ENCODE data around the gene RWDD3.

RWDD3 gene

GRCh38 chr1:95233737-95234500 lies at the start of gene RWDD3:
Gene RWDD3 (plus strand): TSS chr1:95234210. CDS start chr1:95234231, 21 bp downstream.
- peak; percentile 76 for DNase-seq

DNA sequence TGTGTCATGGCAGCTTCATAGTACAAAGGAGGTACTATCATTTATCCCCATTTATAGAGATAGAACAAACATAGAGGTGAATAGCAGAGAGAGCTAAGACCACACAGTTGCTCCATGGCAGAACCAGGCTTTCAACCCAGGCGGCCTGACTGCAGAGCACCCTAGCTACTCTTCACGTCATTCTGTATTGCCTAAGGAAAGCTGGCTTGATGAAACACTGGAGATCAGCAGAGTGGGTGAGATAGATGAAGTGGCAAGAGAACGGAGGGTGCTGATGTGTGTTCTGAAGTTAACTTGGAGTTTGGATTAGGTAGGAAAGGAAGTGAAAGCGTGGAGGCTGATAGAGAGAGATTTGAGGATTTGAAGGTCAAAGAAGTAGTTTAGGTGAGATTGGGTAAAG lies 47.9 kb upstream of the RWDD3 start:
- no peak for DNase-seq

DNA sequence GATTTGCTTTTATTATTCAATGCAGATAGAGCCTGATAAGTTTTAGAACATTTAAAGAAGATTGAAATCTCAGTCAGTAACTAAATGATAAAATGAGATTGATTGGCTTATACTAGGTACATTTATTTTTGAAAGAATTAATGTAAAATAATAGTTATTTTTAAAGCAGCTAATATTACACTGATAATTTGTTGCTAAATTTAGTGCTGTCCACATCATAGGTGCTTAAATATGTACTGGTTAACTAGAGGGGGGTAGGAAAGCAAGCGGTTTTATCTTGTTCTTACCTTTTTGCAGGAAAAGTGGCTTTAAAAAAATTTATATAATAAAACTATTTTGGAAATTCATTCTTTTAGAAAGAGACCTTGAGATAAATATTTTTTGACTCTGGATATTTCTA lies 40.4 kb upstream of the RWDD3 start:
- no peak for DNase-seq

GRCh38 chr1:95195046-95195445 lies 39.0 kb upstream of the RWDD3 start:
- no peak for DNase-seq

DNA sequence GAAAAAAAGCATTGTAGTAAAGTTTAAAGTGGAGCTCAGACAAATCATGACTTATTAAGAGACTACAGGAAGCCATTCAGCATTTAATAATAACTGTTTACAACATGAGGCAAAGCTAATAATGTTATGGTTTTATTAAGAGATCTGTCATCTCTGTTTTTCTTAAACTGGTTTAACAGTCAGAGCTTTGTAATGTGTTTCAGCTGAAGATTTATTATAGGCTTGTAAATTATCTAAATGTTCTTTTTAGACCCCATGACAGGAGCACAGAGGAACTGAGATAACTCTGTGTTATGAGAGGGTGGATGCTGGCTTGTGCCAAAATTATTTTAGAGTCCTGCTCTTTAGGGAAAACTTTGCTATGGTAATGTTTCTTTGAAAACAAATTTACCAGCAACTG lies 38.0 kb upstream of the RWDD3 start:
- no peak for DNase-seq

DNA sequence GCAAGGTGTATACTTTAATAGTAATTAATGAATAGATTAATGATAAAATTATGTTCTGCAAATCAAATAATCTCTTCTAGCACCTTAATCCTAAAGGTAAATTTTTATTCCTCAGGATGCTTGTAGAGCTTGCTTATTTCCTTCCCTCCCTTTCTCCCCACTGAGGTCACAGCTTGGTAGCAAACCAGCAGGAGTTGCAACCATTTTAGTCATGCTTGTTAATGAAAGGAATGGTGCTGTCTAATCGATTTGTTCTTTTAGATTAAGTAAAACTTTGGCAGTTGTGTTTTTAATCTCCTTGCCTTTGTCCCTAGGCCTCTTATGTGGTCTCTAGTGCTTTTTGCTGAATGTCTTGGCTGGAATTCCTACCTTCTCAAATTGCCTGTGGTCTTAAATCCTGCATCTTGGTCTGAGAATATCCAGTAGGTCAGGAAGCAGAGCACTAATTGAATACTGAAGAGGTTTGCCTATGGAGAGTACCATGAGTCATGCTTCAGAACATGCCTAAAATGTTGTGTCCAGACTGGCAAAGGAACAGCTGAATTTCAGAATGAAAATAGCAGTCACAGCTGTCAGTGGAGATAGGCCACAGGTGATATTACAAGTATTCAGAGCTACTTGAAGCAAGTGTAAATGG lies 36.3 kb upstream of the RWDD3 start:
- DNase-seq: no peak

DNA sequence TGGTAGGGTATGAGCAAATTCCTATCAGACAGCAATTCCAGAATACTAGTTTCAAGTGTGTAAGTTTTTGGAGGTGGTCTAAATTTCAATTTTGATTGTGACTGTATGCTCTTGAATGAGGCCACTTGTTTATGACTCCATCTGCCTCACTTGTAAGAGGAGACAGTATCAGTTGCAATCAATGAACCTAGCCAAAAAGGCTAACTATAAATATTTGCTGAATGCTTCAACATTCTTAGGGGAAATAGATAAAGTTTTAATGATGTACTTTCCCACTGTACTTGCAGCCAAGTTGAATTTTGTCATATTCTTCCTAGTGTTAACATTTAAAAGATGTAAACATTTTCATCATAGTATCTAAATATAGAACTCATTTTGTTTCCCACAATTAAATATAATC lies 32.1 kb upstream of the RWDD3 start:
- no peak for DNase-seq

DNA sequence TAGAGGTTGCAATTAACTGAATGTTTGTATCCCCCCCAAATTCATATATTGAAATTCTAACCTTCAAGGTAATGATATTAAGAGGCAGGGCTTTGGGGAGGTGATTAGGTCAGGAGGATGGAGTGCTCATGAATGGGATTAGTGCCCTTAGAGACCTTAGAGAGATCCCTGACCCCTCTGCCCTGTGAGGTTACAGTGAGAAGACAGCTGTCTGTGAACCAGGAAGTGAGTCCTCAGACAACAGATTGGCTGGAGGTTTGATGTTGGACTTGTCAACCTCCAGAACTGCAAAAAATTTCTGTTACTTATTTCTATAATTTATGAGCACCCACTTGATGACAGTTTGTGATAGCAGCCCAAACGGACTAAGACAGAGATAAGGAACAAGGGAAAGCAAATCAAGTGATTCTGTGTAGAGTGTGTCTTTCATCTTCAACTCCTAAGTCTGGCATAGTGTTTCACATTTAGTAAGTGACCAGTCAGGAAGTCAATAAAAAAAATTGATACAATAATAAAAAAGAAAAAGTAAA lies 30.0 kb upstream of the RWDD3 start:
- no peak for DNase-seq

- DNase-seq: no peak
Measured at GRCh38 chr1:95206514-95206913, 27.5 kb upstream of the RWDD3 start.

DNA sequence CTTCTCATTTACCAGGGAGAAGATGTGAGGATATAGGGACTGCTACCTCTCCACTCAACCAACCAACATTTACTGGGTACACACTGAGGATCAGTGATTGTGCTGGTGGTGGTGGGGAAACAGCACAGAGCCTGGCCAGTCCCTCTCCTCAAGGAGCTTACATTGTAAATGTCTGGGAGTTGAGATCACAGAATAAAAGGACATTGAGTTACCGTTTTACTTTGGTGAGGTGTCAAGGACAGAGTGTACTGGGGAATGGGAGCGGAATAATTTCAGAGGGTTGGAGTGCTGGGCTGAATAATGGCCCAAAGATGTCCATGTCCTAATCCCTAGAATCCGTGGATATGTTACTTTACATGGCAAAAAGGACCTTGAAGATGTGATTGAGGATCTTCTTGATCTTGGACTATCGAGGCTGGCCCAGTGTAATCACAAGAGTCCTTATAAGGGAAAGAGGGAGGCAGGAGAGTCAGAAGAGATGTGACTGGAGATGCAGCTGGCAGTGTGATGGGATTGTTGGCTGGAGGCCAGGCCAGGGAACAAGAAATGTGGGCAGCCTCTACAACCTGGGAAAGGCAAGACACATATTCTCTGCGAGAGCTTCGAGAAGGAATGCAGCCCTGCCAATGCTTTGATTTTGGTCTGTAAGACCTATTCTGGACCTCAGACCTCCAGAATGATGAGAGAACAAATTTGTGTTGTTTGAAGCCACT lies 26.6 kb upstream of the RWDD3 start:
- no peak for DNase-seq

GRCh38 chr1:95208876-95209275 lies 25.1 kb upstream of the RWDD3 start:
- DNase-seq: no peak

- DNase-seq: no peak
Measured at GRCh38 chr1:95209291-95209690, 24.7 kb upstream of the RWDD3 start.

- DNase-seq: no peak
Measured at GRCh38 chr1:95216292-95216990, 17.6 kb upstream of the RWDD3 start.

GRCh38 chr1:95217371-95217770 lies 16.6 kb upstream of the RWDD3 start:
- DNase-seq: no peak

DNA sequence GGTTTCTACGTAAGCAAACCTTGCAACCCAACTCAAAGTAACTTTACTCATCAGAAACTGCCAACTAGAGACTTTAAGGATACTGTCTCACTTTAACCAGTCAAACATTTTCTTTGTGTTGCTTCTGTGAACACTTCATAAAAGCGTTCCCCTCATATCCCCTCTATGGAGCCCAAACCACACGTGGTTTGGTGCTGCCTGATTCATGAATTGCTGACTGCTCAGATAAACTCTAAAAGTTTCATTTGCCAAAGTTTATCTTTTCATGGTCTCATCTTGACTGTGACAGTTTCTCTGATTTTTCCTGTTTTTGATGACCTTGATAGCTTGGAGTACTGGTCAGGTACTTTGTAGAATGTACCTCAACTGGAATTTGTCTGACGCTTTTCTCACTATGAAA lies 14.6 kb upstream of the RWDD3 start:
- DNase-seq: no peak

DNA sequence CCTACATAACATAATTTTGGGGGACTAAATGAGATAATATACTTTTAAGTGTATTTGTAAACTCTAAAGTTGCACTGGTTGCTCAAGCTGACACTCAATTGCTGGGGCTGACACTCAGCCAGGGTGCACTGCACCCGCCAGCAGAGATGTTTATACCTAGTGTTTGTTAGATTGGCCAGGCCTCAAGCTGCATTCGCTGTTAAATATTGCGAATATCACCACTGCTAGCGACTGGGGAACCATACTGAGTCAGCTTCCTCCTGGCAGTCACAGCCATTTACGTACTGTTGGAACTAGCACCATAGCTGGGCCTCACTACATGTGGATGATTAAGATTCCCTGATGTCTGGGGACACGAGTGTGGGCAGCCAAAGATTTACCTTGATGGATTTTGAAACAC lies 12.7 kb upstream of the RWDD3 start:
- DNase-seq: no peak

GRCh38 chr1:95222629-95223028 lies 11.4 kb upstream of the RWDD3 start:
- DNase-seq: no peak

DNA sequence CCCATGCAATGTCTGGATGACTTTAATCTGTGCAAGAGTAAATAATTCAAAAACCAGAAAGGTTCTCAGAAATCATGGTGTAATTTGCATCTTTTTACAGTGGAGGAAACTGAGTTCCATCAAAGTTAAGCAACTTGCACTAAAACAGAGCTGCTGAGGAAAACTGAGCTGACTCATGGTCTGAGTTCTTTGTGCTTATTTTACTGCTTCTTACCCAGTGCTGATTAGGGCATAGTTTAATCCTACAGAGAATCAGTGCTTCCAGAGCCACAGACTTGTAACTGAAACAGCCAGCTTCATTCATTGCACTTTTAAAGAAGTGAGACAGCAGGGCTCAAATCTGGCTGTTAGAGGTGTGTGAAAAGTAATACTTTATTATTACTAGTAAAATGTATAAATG lies 10.9 kb upstream of the RWDD3 start:
- no peak for DNase-seq

GRCh38 chr1:95226781-95227660 lies 7.0 kb upstream of the RWDD3 start:
- no peak for DNase-seq

GRCh38 chr1:95229037-95229436 lies 5.0 kb upstream of the RWDD3 start:
- no peak for DNase-seq

- no peak for DNase-seq
Measured at GRCh38 chr1:95229706-95230105, 4.3 kb upstream of the RWDD3 start.

DNA sequence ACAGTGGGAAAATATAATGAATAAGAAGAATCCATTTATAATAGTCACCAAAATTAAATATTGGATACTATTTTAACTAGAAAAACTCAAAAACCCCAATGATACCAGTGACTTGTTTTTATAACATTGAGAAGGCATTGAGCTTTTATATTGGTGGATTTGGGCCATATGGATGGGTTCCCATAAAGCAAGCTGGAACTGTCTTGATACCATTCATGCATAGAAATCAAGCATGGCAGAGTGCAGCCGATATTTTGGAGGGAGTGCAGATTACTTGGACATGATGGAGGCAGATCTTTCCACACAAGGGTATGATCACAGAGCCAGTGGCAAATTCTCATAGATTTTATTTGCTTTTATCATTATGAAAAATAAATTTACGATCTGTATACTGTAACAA lies 3.8 kb upstream of the RWDD3 start:
- no peak for DNase-seq

Measured in GOT3 (cell line).